ENCODE results near the gene PLXNB1. TPM values are rescaled to one million over a fixed set of nuclear protein-coding genes. Genes with fewer than 3 reads are reported as not detected.
A peak's percentile ranks its signal among the peaks of the same experiment; 100 is the strongest.

Gene PLXNB1
- total and polyA plus RNA-seq, 7 donors, result 2.3 to 6.1 (median 2.5) TPM

GRCh38 chr3:48408823-48409281 lies 21.0 kb downstream of the PLXNB1 start:
- peaks cover 0 to 2% (median 0%) of the 10 kb centered on the region in 3 donors for H3K27me3 ChIP-seq (ENCODE audit: insufficient read depth in 3 of 3, low read length in 2 of 3)
- H3K4me1 ChIP-seq, result no peaks in the 10 kb centered on the region
- H3K4me3 ChIP-seq, result no peak overlapping the region
- H3K36me3 ChIP-seq (ENCODE audit: insufficient read depth in 1 of 2, low read depth in 1 of 2), result peaks cover 0 to 3% of the 10 kb centered on the region in 2 donors
- H3K9me3 ChIP-seq, result no peaks in the 10 kb centered on the region
- no peak for ATAC-seq
- 80 to 88% (median 84%) methylated on average over 4 of the region's 4 CpGs for WGBS, 3 donors
- DNase-seq, result peak in 1 of 2 donors; percentile 42
- H3K27ac ChIP-seq, result no peak overlapping the region
- TF ChIP-seq CTCF (IDR thresholded peaks at IDR 0.05), result no peak
- intact Hi-C loops (cut with DNase I), result no loop called here

- Histone ChIP-seq H3K36me3 (ENCODE audit: insufficient read depth in 1 of 2, low read depth in 1 of 2) (peaks cover 0 to 3% of the 10 kb centered on the region in 2 donors), H3K27ac (no peak overlapping the region), H3K9me3 (no peaks in the 10 kb centered on the region), H3K4me1 (no peaks in the 10 kb centered on the region), H3K4me3 (no peak overlapping the region), H3K27me3 (ENCODE audit: insufficient read depth in 3 of 3, low read length in 2 of 3) (peaks cover 0 to 2% (median 0%) of the 10 kb centered on the region in 3 donors)
- intact Hi-C loops (cut with DNase I), result no loop called here
- DNase-seq (no peak), ATAC-seq (no peak)
- no peak for TF ChIP-seq CTCF (IDR thresholded peaks at IDR 0.05)
- WGBS, 3 donors, result 86 to 89% (median 87%) methylated on average over 8 of the region's 8 CpGs
These were observed 22.3 kb downstream of the PLXNB1 start for GRCh38 chr3:48407542-48408099.

- Histone ChIP-seq H3K27me3 (ENCODE audit: insufficient read depth in 3 of 3, low read length in 2 of 3) (peaks cover 0 to 2% (median 0%) of the 10 kb centered on the region in 3 donors), H3K9me3 (no peaks in the 10 kb centered on the region), H3K36me3 (ENCODE audit: insufficient read depth in 1 of 2, low read depth in 1 of 2) (peaks cover 0 to 3% of the 10 kb centered on the region in 2 donors), H3K4me1 (no peaks in the 10 kb centered on the region), H3K27ac (no peak overlapping the region), H3K4me3 (no peak overlapping the region)
- intact Hi-C loops (cut with DNase I), result no loop called here
- TF ChIP-seq CTCF (IDR thresholded peaks at IDR 0.05), result no peak
- ATAC-seq (no peak), DNase-seq (no peak)
- WGBS, 3 donors, result 83 to 88% (median 85%) methylated on average over 18 of the region's 18 CpGs
These were observed 23.1 kb downstream of the PLXNB1 start for GRCh38 chr3:48406443-48407431.

GRCh38 chr3:48405971-48406370 lies 23.9 kb downstream of the PLXNB1 start:
- Histone ChIP-seq H3K27ac (no peak overlapping the region), H3K4me1 (no peaks in the 10 kb centered on the region), H3K4me3 (no peak overlapping the region), H3K9me3 (no peaks in the 10 kb centered on the region), H3K36me3 (ENCODE audit: insufficient read depth in 1 of 2, low read depth in 1 of 2) (peaks cover 0 to 3% of the 10 kb centered on the region in 2 donors), H3K27me3 (ENCODE audit: insufficient read depth in 3 of 3, low read length in 2 of 3) (peaks cover 0 to 2% (median 0%) of the 10 kb centered on the region in 3 donors)
- intact Hi-C loops (cut with DNase I), result no loop called here
- DNase-seq (no peak), ATAC-seq (no peak)
- TF ChIP-seq CTCF (IDR thresholded peaks at IDR 0.05), result no peak
- 70 to 82% (median 73%) methylated on average over 1 of the region's 1 CpG for WGBS, 3 donors

Data from psoas muscle (tissue), 8 donors.